Activated naive CD4-positive, alpha-beta T cell (primary cell): ENCODE results near the gene SLC23A2.
"Not testable (repeated sequence)": the region's sequence is repeated elsewhere in the genome, so short reads cannot be mapped to it uniquely, and the experiment has no call there.

Experiments
- DNase-seq, 4 experiments: peaks; one replicate each; lab custom pipeline; 2025; lab: John Stamatoyannopoulos, UW

Gene SLC23A2

DNA sequence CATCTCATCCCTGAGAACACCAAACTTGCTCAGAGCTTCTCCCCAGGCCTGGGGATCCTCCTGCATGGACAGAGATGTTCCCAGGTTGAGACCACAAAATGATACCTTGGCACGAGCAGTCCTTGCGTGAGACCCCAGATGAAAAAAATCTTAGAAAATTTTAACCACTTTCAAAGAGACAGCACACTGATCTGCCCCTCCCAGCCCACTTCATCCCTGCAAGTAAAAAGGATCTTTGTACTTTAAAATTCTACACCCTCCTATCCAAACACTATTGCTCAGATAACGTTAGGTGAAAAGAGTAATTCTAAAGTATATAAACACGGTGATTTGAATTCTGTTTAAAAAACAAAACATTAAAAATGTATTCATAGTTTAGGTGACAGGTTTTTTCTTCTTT lies 98.5 kb downstream of the SLC23A2 start:
- DNase-seq, result no peak

DNA sequence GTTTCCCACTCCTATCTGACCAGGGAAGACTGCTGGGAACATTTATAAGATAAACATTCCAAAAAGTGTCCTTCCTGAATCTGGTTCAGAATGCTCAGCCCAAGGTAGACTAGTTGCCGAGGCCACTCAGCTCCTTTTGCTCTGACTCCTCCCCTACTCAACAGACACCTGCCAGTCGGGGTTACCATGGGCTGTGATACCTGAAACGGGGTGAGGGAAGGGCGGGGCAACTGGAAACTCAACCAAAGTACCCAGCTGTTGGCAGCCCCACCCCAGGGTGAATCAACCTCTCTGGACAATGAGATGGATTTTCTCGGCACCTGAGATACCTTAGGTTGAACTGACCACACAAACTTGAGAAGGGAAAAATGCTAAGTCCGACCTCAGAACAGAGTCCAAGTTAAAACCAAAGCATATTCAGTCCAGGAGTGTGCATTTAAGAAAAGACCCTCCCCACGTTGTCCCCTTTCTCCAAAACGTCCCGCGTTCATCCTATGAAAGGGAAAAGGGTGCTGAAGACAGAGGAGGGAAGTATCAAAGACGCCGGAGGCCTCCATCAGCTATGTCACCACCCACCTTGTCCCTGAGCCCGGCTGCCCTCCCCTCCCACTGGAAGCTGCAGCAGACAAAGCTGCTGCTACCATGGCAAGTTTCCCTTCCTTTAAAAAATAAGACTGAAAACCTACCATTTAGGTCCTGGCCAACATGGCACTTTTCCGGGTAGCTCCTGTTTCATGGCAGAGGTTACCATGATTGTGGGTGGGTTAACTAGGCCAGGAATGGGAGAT lies 100.1 kb downstream of the SLC23A2 start:
- DNase-seq, result no peak

DNA sequence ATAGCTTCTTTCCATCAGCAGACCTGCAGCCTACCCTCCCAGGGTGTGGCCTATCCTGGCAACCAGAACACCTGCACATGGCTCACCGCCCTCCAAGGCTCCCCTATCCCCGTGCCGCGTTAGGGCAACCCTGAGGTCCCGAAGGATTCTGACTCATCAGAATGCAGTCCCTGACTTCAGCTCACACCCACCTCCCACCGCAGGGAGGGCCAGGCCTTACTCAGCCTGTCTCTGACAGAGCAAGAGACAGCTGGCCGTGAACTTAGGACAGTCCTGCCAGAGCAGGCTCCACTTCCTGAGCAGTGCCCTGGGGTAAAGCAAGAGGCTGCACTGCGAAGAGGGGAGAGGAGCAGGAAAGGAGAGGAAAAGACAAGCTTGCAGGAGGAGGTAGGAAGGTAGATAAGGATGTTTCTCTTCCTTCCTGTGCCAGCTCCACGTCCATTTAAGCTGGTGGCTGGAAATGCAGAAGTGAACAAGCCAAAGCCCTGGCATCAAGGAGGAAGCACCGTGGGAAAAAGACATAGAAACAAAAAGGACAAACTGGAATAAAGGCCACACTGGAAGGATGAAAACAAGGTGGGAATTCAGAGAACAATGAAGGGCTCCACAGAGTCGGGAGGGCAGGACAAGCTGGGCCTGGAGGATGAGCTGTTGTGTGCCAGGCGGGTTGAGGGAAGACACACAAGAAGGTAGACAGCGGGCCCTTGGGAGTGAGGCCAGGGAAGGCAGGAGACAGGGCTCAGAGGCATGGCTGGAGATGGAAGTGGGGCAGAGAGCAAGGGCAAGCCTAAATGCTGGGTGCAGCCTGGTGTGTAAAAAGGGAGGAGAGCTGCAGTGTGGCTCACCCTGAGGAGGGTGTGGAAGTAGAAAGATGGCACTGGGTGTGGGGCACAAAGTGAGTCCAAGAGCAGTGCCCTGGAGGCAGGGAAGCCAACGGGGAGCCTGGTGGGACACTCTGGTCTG lies 102.7 kb downstream of the SLC23A2 start:
- DNase-seq, result no peak

DNA sequence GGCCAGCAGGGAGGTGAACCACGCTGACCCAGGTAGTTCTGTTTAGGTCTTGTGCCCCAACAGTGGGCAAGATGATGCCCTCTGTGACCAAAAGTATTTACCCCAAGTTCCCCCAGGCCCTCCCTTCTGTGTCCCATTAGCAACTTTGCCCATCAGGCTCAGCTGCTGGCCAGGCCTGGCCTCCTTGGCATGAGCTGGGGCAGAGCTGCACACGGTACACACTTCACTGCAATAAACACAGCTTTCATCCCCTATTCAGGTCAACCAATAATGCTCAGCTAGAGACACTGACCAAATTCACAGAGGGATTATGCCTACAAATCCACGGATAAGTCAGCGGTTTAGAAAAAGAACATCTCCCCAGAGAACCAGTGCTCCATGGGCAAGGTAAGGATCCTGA lies 103.7 kb downstream of the SLC23A2 start:
- no peak for DNase-seq

DNA sequence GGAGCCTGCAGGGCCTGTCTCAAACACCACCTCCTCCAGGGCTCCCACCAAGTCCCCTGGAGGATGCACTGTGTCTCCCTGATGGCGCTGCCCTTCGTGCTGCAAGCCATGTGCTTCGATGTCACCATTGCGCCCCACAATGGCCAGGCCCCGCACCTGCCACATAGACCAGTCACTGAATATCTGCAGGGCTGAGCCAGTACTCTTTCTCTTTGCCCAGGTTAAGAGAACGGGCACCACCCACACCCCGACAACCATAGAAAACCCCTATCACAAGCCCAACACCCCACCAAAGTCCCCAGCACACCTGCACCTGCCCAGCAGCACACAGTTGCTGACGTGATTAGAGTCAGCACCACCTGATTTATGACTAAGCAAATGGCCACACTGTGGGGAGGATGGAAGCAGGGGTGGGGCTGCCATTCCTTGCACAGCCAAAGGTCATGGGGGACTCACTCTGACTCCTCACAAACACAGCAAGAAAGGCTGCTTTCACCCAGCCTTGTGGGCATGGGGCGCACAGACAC lies 104.3 kb downstream of the SLC23A2 start:
- DNase-seq, result no peak

DNA sequence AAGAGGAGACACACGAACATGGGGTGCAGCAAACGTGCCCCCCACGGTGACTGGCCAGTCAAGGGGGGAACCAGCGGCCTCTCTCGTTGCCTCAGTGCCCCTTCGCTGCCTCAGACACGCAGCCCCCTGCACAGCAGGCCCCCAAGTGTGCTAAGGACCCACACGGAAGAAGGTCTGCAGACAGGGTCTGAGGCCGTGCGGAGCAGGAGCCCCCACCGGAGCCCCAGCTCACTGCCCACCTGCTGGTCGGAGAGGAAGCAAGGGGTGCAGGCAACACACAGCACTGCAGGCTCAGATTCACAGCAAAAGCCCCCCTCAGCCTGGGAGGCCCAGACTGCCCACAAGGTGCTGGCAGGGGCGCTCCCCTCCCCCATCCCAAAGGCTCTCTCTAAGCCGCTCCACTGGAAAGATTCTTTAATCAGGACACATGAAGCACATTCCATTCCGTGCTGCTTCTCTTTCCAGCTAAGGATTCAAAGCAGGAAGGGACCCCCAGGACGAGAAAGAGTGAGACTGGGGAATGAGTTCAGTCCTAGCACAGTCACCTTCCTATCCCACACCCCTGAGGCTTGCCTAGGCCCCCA lies 105.1 kb downstream of the SLC23A2 start:
- no peak for DNase-seq

DNA sequence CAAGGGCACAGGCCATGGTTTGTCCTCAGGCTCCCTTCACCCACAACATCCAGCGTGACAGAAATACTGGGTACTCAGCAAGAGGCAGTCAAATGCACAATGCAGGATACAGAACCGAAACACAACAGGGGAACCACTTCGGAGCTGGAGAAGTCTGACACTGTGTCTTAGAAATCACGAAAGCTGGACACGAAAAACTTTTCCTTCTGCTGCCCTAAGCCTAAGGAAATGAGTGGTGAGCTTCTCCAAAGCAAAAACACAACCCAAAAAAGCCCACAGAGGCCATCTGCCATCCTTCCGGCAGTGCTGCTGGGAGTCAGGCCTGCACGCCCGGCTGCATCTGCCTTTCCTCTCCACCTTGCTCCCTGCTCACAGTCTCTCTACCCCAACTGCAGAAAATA lies 106.3 kb downstream of the SLC23A2 start:
- DNase-seq, result no peak

DNA sequence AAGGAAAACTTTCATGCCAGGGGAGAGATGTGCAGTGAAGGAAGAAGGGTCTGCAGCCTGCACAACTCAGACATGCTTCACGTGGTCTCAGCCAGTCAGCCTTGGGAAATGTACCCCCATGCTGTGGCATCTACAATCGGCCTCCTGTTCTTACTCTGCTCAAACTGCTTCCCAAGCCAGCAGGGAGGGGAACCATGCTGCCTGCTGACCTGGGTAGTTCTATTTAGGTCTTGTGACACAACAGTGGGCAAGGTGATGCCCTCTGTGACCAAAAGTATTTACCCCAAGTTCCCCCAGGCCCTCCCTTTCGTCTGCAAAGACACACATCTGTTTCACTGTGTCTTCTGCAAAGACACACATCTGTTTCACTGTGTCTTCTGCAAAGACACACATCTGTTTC lies 106.9 kb downstream of the SLC23A2 start:
- DNase-seq, result no peak

DNA sequence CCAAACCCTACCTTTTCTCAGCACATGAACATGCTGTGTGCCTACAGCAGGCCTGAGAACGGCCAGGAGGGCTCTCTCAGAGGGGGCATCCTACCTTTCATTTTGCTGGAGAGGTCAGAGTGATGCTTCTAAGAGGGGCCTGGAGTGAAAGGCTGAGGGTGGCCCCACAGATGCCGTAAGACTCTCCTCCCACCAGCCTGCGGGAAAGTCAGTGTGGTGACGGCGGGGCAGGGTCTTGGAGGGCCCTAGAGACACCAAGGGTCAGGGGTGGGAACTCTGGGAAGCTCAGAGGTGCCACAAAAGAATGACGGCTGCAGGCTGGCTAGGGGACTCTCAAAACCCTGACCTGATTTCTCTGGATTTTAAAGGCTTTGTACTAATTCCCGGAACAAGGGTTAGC lies 107.6 kb downstream of the SLC23A2 start:
- no peak for DNase-seq

DNA sequence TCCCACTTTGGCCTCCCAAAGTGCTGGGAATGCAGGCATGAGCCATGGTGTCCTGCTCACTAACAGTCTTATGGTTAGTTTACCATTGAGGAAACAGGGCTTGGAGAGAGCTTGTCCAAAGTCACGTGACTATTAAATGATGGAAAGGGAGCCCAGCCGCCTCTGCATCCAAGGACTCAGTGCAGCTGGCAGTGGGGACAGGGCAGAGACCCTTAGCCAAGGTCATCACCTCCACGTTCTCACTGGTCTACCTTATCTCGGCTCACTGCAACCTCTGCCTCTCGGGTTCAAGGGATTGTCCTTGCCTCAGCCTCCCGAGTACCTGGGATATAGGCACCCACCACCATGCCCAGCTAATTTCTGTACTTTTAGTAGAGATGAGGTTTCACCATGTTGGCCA lies 109.3 kb downstream of the SLC23A2 start:
- DNase-seq, result no peak

DNA sequence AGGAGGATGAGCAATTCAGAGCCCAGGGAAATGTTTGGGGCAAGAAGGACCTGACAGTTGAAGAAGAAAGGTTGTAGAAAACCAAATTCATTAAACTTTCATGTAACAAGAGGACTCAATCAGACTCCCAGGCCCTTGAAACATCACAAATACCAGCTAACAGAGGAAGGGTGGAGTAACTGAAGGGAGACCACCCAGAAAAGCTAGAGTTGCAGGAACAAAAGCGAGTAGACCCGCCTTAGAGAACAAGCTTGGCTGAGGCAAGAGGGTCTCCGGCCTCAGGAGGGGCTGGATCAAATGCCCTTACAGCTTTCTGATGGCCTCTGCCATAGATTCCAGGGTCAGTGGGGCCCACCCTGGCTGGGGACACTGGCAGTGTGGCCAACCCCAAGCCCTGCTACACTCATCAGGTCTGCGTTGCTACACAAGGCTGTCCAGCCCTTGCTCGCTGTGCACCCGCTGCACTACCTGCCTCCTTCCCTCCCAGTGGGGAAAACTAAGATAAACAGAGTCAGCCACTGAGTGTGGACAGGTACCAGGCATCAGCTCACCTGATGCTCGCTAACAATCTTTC lies 110.0 kb downstream of the SLC23A2 start:
- DNase-seq, result no peak

DNA sequence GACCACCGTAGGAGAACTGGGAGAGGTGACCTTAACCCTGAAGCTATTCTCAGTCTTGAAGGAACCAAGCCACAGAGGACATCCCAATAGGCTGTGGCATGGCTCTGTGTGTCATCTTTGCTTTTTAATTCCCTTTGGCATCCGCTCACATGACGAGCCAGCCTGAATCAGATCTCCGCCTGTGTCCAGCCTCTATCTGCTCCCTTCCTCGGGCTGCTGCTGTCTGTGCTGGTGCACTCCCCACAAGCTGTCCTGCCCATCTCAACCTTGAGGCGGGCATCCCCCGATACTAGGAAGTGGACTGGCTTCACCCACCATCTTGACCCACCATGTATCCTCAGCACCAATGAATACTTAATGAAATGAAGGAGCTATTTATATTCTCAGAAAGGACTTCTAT lies 111.9 kb downstream of the SLC23A2 start:
- DNase-seq, result no peak

DNA sequence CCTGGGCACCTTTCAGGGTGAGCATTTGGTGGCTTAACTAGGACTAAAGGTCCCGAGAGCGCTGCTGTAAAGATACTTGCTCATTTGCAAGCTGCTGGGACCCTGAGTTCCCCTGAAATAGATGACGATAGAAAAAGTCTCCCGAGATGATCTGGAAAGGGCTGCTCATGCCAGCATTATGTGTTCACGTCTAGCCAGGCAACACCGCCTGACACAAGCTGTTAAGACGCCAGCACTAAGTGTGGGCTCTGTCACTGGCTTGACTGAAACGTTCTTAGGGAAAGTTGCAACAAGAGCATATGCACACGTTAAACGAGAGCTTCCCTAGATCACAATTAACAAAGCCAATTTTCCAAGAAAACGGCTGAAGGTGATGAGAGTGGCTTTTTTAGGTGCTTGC lies 113.7 kb downstream of the SLC23A2 start:
- DNase-seq, result no peak

DNA sequence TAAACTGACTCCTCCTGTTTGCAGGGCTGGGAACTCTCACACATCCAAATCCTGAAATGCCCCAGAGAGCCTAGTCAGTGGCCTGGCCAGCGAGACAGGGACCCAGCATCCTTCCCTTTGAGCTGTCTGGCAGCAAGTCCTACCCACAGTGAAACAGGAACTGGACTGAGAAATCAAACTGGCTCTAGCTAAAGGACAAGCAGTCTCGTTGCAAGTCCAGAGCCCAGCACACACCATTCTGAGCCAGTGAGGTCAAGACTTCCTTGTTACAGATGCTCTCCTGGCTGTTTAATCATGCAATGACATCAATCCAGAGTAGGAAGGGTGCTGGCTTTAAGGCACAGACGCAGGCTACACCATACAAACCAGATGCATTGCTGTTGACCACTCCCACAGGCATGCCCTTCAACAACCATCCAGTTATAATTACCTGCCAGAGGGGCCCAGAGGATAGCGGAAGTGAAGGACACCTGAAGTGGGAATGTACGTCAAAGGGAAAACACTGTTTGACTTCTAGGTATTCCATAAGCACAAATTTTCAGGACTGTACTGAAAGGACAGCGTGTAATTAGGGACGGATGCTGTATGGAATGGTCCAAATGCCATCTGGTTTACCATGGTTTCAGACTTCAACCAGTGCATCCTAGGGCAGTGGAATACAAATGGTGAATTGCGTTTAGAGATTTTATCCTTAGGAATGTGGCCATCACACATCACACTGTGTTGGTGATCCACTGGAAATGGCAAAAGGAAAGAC lies 114.4 kb downstream of the SLC23A2 start:
- no peak for DNase-seq

DNA sequence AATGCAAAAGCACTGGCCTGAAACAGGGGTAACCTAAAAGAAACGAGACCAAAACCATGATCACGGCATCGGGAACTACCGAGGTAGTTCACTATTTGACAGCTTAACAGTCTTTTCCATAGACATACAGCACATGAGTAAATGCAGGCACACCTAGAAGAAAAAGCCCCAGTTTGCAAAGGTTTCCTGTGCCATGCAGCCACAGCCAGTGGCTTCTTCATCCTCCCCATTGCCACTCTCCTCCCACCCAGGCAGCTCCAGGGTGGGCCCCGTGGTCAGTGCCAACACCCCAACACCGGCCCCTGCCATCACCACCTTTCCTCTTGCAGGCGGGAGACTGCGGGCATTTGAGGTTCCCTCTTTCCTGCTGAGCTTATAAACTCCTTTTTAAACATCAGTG lies 115.4 kb downstream of the SLC23A2 start:
- DNase-seq, result no peak

DNA sequence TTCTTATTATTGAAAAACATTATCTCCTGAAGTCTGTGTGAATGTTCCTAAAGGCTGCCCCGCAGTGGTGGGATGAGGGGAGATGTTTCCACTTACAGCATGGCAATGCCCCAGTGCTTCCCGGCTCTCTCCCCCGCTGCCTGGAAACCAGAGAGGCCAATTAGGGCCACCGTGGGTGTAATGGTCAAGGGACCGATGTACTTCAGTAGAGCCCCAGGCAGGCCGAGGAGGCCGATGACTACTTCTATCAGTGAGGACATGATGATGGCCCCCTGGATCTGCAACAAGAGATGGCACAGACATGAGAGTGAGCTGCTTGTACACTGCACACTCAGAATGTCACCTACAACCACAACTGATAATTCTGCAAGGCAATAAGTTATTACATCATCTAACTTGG lies 117.8 kb downstream of the SLC23A2 start:
- DNase-seq, result no peak

DNA sequence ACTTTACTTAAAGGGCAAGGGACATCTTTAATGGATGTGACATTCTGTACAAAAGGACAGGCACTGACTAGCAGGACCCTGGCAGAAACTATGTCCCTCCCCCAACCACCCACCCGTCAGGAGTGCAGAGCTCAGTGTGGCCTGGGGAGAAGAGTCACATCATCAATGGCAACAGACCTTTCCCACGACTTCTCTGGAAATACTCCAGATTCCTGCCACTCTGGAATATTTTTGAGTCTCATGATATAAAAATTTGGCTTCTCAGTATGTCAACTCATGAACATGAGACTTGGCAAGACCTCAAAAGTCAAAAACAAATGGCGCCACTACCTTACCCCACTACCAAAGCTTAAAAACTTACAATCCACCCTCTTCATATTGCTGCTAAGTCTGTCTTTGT lies 118.3 kb downstream of the SLC23A2 start:
- DNase-seq, result no peak

DNA sequence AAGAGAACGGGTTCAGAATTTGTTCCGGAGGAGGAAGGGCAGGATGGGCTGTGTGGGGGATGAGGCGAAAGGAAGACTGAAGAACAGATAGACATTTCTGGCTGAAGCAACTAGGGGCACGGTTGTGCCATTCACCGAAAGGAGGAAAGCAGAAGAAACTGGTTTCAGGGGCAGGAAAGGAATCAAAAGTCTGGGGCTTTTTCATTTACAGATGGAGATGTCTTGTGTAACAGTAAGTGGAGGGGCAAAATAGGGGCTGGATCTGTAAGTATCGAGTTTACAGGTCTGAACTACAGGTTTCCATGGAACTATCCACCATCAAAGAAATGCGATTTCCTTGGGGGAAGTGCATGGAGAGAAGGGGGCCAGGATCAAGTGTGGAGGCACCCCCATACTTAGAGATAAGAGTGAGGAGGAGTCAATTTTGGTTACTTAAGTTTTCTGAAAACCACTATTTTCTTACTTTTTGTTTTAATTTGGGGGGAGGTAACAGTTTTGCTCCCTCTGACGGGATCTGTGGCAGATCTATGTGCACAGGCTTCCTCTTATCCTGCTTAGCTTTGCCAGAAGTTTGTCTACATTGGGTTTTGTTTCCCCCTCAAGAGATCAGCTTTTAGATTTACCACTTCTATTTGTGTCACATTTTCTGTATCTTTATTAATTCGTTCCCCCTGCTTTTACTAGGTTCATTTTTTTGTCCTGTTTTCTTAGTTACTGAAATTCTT lies 120.1 kb downstream of the SLC23A2 start:
- no peak for DNase-seq

DNA sequence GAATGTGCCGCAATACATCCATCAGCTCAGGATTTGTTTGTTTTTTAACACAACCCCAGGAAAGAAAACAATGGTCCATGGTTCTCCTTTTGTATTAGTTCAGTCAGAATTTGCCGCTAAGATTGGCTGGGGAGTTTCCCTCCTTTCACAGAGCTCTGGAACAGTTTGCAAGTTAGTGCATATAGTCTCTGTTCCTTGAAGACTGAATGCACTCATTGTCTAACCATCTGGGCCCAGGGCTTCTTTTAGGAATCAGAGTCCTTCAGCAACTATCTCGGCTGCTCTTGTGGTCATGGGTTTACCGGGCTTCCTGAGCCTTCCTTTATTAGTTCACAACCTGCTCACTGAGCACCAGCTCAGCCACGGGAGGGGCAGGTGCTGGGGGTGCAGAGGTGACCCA lies 121.3 kb downstream of the SLC23A2 start:
- DNase-seq, result no peak

DNA sequence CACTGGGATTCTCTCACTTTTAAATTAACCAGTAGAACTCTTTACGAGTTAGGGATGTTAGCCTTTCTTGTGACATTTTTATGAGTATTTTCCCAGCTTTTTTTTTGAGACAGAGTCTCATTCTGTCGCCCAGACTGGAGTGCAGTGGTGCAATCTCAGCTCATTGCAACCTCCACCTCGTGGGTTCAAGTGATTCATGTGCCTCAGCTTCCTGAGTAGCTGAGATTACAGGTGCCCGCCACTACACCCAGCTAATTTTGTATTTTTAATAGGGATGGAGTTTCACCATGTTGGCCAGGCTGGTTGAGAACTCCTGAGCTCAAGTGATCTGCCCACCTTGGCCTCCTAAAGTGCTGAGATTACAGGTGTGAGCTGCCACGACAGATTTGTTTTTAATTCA lies 123.2 kb downstream of the SLC23A2 start:
- not testable (repeated sequence) for DNase-seq

DNA sequence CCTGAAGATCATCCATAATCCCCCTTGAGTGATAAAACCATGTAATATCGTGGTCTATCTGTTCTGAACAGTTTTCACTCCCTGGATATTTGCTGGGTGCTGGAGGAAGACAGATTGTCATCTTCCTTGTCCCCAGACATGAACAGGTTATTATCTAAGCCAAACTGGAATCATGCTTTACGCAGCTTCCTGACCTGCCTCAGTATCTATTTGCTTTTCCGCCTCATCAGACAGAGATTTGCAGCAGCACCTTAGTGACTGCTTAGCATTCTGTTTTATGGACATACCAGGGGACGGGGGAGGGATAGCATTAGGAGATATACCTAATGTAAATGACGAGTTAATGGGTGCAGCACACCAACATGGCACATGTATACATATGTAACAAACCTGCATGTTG lies 124.6 kb downstream of the SLC23A2 start:
- DNase-seq, result no peak
